Ovary (tissue), 3 donors: Measurements from ENCODE around the gene STX8.

ENCODE experiments used
- POLR2A ChIP-seq: fragments of 450-650 bp; IDR thresholded peaks from one replicate; pipeline ENCODE4 v1.6.1; 2017; ENCODE audit warnings: antibody characterized with exemption, mild to moderate bottlenecking, moderate library complexity
- TF ChIP-seq, protein P1 (sequence below), 3 donors: fragments of 450-650 bp in 2 of 3; fragments of 200-600 bp in 1 of 3; IDR thresholded peaks; one replicate each; pipeline versions ENCODE4 v1.5.1 to v1.8.0; 2016 to 2022; ENCODE audit warnings: antibody characterized with exemption in 3 of 3, mild to moderate bottlenecking in 1 of 3
- donor health status: DM: no; HTN: no; CAD: no.

DNA sequence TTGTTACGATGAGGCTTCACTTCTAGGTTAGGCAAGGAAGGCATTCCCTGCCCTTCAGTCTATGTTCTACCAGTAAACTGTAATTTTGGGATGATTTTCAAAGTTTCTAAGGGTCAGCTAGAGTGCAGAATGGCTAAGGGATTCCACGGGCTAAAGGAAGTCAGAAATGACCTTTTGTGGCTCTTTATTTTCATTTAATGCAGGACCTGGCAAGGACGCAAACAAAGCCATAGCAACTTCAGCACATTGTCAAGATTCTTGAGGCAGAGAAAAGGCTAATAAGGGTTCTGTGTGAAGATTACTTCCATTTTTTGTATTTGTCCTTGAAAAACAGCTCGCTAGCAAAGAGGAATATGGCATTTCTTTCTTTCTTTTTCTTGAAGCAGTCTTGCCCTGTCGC lies 76.6 kb downstream of the STX8 start:
- TF ChIP-seq, protein P1, sequence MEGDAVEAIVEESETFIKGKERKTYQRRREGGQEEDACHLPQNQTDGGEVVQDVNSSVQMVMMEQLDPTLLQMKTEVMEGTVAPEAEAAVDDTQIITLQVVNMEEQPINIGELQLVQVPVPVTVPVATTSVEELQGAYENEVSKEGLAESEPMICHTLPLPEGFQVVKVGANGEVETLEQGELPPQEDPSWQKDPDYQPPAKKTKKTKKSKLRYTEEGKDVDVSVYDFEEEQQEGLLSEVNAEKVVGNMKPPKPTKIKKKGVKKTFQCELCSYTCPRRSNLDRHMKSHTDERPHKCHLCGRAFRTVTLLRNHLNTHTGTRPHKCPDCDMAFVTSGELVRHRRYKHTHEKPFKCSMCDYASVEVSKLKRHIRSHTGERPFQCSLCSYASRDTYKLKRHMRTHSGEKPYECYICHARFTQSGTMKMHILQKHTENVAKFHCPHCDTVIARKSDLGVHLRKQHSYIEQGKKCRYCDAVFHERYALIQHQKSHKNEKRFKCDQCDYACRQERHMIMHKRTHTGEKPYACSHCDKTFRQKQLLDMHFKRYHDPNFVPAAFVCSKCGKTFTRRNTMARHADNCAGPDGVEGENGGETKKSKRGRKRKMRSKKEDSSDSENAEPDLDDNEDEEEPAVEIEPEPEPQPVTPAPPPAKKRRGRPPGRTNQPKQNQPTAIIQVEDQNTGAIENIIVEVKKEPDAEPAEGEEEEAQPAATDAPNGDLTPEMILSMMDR (IDR thresholded peaks at IDR 0.05): no peak
- TF ChIP-seq POLR2A: no peak
